Activated CD4-positive, alpha-beta T cell treated with anti-CD3 and anti-CD28 coated beads, Interleukin-2, amount 50 U/mL, for 48 hours (primary cell): ENCODE results near the gene ATP6V1C2.

ENCODE experiments used
- DNase-seq, 2 experiments: peaks; one replicate each; pipeline ENCODE4 v3.0.0-alpha.2; 2020

The ATP6V1C2 gene

DNA sequence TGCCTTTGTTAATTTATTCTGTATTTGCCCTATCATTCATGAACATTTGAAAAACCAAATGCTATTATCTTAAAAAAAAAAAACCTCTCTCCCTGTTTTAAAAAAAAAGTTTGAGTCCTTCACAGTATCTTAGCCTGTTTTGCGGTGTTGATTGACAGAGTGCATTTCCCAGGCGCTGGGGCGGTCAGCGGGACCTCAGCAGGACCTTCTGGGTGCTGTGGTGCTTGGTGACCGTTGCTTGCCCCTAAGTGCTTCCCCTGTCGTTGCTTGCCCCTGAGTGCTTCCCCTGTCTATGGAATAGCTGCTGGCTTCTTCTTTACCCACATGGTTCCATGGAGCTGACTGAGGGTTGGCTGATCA, 12.1 kb downstream of the ATP6V1C2 start:
- no peak for DNase-seq

DNA sequence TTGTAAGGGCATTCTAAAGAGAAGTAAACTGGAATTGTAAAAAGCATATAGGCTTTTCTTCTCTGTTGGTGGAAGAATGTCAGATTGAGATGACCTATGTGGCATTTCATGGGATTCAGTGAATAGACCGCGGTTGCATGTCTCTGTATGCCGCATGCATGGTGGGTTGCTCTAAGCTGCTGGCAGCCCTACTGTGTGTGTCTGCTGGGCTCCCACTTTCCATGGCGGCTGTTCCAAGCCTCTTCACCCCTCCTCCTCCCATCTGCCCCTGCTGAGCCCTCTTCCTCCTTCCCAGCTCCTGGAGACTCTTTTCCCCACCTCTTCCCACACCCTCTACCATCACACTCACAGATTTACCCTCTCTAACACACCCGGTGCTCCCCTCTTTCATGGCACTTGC, 12.6 kb downstream of the ATP6V1C2 start:
- DNase-seq, result no peak

DNA sequence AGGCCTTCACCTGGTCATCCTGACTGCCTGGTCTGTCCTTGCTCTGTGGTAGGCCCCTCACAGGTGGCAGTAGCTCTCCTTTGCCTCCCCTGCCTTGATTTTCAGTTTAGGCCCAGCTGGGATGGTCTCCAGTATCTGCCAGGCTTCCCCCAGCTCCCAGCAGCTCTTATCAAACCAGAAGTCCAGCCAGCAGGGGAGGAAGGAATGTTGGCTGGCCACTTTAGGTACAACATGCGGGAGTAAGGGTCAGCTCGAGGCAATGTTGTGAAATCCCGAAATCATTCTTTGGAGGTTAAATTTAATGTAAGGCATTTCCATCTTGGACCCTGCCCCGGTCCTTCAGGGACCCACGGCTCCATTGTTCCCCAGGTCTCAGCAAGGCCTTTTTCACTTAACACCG, 16.8 kb downstream of the ATP6V1C2 start:
- no peak for DNase-seq

DNA sequence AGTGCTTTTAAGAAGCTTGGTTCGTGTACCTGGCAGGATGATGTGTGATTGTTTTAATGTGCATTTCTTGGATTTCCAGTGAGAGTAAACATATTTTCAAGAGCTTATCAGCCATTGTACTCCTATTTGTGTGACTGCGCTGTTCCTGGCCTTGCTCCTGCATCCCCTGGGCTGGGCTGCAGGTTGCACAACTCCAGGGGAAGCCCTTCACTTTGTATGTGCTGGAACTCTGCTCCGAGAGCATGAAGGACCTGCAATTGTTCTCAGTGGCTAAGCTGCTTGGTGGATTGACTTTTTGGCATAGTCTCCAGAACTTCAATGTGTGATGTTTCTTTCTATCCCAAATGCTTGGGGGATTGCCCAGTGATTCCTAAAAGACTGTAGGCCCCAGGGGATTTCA, 18.8 kb downstream of the ATP6V1C2 start:
- DNase-seq, result no peak

DNA sequence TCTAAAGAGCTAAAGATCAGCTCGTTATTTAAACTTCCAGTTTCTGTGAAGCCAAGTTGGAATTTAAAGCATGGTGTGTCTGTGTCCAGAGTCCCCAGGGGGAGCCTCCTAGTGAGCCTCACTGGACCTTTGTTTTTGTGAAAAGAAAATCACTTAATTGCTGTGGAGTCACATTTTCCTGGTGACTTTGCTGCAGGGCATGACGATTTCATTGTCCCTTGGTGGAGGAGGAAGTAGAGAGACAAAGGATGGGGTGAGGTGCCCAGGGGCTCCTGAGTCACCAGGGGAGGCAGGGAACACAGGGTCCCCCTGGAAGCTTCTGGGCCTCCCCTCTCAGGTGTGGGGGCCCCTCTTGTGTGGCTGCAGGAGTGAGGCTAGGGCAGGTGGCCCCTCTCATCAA, 19.7 kb downstream of the ATP6V1C2 start:
- no peak for DNase-seq

DNA sequence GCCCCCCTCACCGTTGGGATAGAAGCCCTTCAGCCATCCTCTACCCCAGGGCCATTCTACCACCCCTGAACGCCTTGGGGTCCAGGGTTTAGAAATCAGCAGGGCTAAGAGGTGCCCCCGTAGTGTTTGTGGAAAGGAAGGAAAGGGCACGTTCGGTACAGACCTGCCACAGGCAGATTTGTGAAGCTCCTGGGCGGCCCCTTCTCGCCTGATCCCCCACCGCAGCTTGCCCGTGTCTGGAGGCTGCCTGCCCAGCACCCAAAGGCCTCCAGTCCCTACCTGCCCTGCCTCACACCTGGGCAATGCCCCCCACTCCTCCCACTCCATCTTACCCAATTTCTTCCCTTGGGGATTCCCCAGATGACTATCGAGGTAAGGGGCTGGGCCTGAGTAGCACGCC, 21.2 kb downstream of the ATP6V1C2 start:
- DNase-seq, result no peak

DNA sequence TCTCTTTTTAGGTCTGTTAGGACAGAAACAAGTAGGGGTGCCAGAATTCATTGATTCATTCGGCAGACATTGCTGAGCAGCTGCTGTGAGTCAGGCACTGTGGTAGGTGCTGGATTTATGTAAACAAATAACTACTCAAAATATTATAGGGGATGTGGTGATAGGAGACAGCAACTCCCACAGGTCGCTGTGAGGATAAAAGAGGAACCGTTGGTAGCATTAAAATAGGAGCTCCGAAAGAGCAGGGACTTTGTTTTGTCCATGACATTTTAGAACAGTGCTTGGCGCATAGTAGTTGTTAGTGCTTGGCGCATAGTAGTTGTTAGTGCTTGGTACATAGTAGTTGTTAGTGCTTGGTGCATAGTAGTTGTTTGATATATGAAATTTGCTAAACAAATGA, 29.2 kb downstream of the ATP6V1C2 start:
- no peak for DNase-seq

DNA sequence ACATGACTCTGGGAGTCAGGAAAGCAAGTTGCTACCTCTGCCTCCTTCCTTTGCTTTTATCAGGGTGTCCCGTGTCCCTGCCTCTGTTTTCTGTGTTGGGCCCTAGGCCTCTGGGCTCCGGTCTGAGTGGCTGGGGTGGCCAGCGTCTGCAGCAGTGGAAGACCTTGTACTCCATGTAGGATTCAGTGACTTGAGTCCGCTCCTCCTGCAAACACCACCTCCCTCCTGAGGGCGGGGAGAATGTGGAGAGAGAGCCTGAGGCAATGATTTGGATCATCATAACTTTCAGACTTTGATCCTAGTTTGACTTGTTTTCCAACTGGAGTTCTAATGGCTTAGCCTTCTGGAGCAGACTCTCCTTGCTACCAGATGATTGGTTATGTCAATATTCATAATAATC, 30.8 kb downstream of the ATP6V1C2 start:
- DNase-seq, result no peak

DNA sequence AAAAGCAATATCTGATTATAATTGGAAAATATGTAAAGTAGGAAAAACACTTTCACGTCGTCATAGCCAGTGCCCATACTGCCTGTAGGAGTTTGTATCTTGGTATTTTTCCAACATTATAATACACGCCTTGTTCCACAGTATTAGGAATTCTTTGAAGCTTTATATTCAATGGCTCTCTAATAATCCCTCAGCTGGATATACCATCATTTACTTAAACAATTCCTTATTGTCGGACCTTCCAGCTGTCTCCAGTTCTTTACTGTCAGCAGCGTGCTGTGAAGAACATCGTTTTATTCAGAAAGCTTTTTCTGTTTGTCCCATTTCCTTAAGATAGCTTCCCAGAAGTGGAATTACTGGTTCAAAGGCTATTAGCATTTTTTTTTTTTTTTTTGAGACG, 31.7 kb downstream of the ATP6V1C2 start:
- no peak for DNase-seq

DNA sequence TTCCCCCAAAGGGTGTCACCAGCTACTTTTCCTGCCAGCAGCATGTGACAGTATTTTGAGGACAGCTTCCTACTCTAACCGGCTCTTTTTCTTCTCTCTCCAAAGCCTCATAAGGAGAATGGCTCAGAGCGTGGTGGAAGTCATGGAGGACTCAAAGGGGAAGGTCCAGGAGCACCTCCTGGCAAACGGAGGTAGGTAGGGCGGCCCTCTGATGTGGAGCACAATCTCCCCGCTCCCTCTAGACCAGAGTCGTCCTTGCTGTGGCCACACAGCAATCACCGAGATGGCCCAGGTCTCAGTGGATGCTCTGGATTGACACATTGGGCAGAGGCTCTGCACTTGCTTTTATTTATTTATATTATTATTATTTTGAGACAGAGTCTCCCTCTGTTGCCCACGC, 32.4 kb downstream of the ATP6V1C2 start:
- no peak for DNase-seq

DNA sequence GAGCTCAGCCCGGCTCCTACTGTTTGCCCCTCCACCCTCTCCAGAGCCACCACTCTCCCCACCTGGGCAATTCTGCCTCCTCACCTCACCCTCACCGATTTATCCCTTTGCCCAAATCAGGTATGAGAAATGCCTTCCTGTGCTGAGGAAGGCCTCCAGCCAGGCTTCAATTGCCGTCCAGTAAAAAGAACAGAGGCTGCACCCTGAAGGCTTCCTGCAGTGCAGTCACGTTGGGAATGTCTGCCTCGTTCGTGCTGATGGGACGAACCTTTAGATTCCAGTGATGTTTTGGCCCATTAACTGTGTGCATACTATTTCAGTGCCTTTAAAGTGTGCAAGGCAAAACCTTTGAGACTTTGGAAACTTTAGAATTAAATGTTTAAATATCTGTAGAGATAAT, 34.2 kb downstream of the ATP6V1C2 start:
- DNase-seq, result no peak

DNA sequence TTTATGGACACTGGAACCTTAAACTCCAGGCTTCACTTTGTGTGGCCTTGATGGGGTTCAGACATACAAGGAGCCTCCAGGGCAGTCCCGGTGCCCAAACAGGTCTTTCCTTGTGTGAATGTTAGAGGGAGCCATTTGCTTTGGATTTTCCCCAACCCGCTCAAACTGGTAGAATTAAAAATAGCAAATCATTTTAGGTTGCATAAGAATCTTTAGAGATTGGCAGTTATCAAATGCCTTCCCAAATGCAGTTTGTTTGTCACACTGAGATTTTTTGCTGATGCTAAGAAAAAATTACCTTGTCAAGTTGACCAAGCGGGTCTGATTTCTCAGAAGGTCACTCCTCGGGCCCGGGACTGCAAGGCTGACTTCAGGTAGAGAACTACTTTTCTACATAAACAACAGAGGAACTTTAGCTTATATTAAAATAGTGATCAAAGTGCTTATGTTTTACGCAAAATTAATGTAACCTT, 36.4 kb downstream of the ATP6V1C2 start:
- DNase-seq, result no peak

DNA sequence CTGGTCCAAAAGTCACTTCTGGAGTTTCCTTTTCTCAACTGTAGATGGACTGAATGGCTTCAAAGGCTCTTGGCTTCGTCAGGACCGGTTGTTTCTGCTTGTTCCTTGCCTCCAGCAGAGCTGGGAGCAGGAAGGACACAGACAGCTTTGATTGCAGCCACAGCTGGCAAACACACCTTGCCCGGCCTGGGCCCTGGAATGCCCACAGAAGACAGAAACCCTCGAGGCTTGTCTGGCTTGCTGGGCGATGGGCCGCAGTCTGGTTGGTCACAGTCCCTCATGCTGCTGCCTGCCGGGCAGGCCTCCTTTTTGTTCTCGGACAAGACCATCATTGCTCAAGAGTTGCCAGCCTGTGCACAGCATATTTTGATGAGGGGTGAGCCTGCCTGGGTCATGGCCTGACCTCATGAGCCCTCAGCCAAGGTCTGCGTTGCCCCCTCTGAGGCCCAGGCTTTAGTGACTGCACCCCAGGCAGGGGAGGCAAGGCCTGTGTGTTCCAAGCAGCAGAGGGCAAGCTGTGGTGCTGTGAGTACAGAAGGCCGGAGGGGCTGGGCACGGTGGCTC, 37.8 kb downstream of the ATP6V1C2 start:
- DNase-seq, result no peak

DNA sequence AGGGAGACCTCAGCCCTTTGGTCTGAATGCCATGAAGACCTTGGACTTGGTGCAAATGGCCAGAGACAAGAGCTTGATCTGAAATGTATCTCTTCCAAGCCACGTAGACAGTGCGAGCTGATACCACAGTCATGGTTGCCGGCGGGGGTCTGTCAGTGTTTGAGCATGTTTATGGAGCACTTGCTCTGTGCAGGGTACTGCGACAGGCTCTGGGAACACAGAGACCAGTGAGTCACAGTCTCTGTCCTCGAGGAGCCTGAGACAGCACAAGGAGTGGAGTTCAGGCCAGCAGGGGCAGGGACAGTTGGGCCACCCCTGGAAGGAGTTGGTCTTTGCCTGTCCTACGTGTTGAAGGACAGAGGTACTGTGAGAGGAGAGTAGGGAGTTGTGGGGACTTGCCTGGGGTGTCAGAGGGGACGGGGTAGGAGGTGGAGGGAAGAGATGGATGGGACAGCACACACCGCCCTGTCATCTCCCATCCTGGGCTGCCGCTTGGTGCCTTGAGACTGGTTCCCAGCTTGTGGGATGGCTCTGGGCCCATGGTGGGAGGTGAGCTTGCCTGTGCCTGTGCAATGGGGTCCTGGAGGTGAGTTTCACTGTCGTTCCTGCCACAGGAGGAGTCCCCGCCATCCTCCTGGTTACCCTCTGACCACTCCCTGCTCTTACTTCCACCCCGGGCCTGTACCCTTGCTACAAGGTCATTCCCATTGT, 39.5 kb downstream of the ATP6V1C2 start:
- no peak for DNase-seq

DNA sequence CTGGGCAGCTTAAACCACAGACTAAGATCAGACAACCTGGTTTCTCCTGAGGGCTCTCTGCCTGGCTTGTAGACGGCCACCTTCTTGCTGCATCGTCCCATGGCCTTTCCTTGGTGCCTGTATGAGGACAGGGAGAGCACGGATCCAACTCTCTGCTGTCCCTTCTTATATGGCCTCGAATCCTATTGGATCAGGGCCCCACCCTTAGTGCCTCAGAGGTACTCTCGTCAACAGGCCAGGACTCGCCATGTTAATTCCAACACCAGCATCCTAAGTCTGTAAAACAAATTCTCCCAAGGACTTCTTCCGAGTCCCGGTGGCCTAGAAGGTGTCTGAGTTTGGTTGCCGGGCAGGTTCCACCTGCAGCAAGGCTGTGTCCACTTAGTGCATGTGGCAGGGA, 40.2 kb downstream of the ATP6V1C2 start:
- no peak for DNase-seq

DNA sequence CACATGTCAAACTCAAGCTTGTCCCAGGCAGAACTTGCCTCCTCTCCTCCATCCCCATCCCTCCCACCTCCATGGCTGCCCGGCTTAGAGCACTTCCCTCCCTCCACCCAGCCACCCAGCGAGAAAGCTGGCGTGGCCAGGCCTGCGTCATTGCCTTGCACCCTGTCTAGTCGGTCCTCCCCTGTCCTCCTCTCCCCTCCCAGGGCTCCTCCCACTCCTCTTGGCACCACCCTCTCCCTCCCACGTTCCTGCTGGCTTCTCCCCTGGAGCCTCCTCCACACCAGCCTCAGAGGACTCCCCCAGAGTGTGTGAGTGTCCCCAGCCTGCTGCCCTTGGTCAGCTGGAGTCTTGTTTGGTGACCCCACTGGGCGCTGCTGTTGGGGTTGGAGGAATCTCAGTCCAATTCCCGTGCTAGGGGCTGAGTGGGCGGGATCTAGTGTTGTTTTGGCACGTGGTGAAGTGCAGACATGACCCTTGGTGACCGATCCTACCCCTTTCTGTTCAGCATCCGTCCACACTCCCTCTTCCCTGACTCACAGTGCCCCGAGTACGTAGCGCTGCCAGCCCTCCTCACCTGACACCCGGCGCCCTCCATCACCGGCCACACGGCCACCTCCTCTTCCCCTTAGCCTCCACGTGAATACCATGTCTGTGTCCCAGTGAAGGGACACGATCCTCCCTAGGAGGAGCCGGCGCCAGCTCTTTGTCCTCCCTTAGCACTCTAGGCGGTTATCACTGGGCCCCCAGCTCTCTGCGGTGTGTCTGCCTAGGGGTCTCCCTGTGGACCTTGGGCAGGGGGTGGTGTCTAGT, 41.4 kb downstream of the ATP6V1C2 start:
- DNase-seq, result no peak

DNA sequence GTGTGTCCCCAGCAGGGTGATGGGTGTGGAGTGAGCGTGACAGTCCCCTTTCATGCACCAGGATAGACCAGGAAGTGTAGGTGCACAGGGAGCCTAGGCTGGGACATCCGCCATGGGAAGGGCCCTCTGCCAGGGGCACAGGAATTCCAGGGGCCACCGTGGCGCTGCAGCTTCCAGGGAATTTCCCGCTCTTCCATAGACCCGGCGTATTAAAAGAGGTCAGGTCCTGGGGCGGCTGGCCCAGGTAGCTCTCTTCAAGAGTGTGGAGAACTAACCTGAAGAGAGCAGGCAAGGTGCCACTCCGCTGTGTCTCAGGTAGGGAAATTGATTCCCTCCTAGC, 42.0 kb downstream of the ATP6V1C2 start:
- no peak for DNase-seq

DNA sequence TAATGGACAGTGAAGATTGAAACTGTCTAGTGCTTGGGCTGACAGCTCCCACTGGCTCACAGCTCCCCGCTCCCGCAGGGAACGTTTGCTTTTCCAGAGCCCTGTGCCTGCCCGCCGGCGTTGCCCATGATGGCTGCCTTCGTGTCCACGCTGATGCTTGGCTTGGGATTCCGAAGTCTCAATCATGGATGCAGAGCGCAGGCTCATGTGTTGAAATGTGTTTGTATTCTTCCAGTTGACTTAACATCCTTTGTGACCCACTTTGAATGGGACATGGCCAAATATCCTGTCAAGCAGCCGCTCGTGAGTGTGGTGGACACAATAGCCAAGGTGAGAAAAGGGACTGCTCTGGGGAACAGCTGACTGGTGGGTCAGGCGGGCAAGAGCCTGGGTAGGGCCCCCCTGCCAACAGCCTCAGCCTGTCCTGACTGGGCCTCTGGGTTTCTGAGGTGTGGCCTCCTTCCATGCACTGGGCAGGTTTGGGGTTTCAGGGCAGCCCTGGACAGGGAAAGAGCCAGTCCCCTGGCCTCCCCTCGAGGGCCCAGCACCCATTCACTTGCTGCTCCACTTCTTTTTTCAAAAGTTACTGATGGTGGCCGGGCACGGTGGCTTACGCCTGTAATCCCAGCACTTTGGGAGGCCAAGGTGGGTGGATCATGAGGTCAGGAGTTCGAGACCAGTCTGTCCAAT, 42.8 kb downstream of the ATP6V1C2 start:
- DNase-seq, result no peak

DNA sequence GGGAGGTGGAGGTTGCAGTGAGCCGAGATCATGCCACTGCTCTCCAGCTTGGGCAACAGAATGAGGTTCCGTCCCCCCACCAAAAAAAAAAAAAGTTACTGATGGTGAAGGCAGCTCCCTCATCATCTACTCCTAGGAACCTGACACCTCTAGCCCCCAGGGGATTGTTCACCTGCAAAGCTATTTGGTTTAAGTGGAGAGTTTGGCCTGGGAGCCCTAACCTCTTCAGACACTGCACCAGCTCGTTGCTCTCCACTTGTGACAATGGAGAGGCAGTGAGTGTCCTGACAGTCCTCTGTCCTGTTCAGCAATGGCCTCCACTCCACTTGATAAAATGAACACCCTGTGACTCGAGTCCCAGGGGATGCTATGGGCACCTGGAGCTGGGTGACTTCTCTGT, 43.5 kb downstream of the ATP6V1C2 start:
- no peak for DNase-seq

DNA sequence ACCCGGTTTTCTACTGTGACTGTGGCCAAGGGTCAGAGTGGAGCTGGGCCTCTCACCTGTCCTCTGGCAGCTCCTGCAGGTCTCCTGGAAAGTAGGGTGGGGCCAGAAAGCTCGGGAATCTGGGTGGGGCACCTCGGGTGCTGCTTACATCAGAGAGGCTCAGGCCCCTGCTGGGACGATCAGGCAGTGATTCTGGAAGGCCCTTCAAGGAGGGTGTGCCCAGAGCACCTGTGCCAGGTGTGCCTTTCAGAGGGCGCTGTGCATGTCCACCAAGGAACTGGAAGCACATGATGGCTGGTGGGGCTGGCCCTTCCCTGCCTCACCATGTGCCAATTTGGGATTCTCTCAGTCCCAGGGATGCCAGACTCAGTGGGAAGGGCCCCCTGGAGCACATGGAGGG, 44.0 kb downstream of the ATP6V1C2 start:
- DNase-seq, result no peak

DNA sequence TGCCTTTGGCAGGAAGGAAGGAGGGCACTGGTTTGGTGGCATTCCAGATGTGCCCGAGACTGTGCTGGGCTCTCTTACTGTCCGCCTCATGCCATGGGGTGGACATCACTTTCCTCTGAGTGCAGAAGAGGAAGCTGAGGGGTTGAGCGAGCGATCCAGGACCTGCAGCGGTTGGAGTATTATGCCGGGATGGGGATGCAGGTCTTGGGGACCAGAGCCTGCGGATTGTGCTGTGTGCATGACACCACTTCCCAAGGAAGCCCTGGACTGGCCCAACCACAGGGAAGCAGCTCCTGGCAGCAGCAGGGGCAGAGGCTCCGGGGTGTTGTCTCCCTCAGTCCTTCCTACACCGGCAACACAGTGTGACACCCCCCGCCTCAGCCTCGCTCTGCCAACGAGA, 44.5 kb downstream of the ATP6V1C2 start:
- DNase-seq, result no peak

DNA sequence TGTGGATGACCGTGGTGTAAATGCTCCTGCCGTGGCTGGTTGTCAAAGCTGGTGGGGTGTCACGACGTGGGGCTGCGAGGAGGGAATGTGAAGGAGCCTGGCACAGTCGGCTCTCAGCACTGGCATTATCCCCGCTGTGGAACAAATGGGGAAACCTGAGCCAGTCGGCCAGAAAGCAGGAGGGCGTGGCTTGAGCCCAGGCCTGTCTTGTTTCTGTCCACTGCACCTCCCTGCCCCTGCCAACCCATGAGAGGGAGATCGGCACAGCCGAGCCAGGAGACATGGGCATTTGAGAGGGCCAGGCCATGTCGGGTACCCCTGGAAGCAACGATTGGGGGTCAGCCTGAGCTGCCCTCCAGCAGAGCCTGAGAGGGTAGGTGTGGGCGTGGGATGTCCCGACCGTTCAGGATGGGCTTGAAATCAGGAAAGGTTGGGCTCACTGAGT, 46.7 kb downstream of the ATP6V1C2 start:
- DNase-seq, result no peak

DNA sequence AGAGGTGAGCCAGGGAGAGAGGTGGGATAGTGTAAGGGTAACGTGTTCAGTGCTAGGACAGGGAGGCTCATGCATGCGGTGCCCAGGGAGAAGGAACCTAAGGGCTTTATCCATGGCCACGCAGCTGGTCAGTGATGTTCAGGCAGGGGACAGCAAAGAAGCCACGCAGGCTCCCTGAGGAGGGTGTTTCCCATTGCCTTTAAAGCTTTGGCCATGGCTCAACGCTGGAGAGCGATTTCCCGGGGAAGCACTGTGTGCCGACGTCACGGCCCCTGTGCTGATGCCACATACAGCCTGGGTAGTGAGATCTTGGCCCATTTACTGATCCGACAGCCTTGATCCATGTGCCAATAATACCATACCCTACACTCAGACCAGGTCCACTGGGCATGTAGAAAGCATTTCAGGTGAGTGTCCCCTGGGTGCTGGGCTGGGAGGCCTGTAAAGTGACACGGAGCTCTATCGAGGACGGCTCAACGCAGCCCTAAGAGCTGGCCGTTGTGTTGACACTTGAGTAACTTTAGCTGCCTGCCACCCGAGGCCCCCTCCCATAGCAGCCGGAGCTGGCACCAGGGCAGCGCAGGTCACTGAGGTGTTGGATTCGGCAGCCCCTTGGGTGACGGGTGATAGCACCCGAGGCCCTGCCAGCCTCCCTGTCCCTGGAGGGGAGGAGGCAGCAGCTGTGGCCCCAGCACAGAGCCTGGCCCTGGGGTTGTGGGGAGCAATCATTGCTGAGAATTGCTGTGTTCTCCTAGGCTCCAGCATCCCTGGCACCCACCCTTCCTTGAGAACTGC, 49.7 kb downstream of the ATP6V1C2 start:
- DNase-seq, result no peak
